ENCODE results near the gene PCCA.

Gene PCCA

GRCh38 chr13:100532090-100532766 lies 443.3 kb downstream of the PCCA start:
- TF ChIP-seq CTCF (IDR thresholded peaks at IDR 0.05; ENCODE audit: low read depth, low read length, missing control alignments): no peak
- DNase-seq (ENCODE audit: low read depth): no peak
- H3K4me3 ChIP-seq (ENCODE audit: low read depth, low read length): no peak overlapping the region

- no peak for DNase-seq (ENCODE audit: low read depth)
- no peak overlapping the region for H3K4me3 ChIP-seq (ENCODE audit: low read depth, low read length)
- TF ChIP-seq CTCF (IDR thresholded peaks at IDR 0.05; ENCODE audit: low read depth, low read length, missing control alignments): no peak
These were observed 444.0 kb downstream of the PCCA start for GRCh38 chr13:100532836-100533435.

- no peak for TF ChIP-seq CTCF (IDR thresholded peaks at IDR 0.05; ENCODE audit: low read depth, low read length, missing control alignments)
- H3K4me3 ChIP-seq (ENCODE audit: low read depth, low read length): no peak overlapping the region
- DNase-seq (ENCODE audit: low read depth): no peak
These were observed 444.7 kb downstream of the PCCA start for GRCh38 chr13:100533588-100534041.

- H3K4me3 ChIP-seq (ENCODE audit: low read depth, low read length): no peak overlapping the region
- no peak for TF ChIP-seq CTCF (IDR thresholded peaks at IDR 0.05; ENCODE audit: low read depth, low read length, missing control alignments)
- DNase-seq (ENCODE audit: low read depth): no peak
These were observed 445.4 kb downstream of the PCCA start for GRCh38 chr13:100534147-100534843.

- no peak overlapping the region for H3K4me3 ChIP-seq (ENCODE audit: low read depth, low read length)
- no peak for TF ChIP-seq CTCF (IDR thresholded peaks at IDR 0.05; ENCODE audit: low read depth, low read length, missing control alignments)
- DNase-seq (ENCODE audit: low read depth): no peak
These were observed 446.0 kb downstream of the PCCA start for GRCh38 chr13:100534911-100535310.

GRCh38 chr13:100535426-100536135 lies 446.7 kb downstream of the PCCA start:
- H3K4me3 ChIP-seq (ENCODE audit: low read depth, low read length): no peak overlapping the region
- TF ChIP-seq CTCF (IDR thresholded peaks at IDR 0.05; ENCODE audit: low read depth, low read length, missing control alignments): no peak
- DNase-seq (ENCODE audit: low read depth): no peak

Measured in GM12864 (cell line).